ENCODE measurements around the gene SAMD4A. TPM values are rescaled to one million over a fixed set of nuclear protein-coding genes. Genes with fewer than 3 reads are reported as not detected.
A peak's percentile ranks its signal among the peaks of the same experiment; 100 is the strongest.

Gene SAMD4A
- total and polyA plus RNA-seq, 11 donors, result 45.0 to 247 (median 138) TPM

DNA sequence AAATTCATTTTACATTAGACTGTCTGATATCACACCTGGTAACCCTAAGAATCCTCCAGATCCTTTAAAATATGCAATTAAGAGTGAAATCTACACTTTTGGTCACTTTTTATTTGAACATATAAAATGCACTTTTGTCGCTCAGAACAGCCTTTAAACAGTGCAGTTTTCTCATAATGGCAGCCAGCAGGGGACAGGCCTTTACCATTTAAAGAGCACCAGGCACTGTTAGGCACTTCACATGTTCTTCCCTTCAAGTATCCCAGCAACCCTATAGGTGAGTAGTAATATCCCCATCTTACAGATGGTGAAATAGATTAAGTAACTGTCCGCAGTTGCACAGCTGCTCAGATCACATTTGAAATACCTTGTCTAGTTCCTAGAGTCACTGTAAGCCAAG, 11.3 kb upstream of the SAMD4A start:
- DNase-seq (no peak), ATAC-seq (no peak)
- no peaks in the 10 kb centered on the region for H3K27me3 ChIP-seq
- 91 to 100% (median 94%) methylated on average over 2 of the region's 2 CpGs for WGBS, 4 donors
- H3K4me3 ChIP-seq, result no peak overlapping the region
- H3K9me3 ChIP-seq, result no peaks in the 10 kb centered on the region
- TF ChIP-seq POLR2A (IDR thresholded peaks at IDR 0.05), result no peak
- TF ChIP-seq, protein P1, sequence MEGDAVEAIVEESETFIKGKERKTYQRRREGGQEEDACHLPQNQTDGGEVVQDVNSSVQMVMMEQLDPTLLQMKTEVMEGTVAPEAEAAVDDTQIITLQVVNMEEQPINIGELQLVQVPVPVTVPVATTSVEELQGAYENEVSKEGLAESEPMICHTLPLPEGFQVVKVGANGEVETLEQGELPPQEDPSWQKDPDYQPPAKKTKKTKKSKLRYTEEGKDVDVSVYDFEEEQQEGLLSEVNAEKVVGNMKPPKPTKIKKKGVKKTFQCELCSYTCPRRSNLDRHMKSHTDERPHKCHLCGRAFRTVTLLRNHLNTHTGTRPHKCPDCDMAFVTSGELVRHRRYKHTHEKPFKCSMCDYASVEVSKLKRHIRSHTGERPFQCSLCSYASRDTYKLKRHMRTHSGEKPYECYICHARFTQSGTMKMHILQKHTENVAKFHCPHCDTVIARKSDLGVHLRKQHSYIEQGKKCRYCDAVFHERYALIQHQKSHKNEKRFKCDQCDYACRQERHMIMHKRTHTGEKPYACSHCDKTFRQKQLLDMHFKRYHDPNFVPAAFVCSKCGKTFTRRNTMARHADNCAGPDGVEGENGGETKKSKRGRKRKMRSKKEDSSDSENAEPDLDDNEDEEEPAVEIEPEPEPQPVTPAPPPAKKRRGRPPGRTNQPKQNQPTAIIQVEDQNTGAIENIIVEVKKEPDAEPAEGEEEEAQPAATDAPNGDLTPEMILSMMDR (IDR thresholded peaks at IDR 0.05), result no peak
- intact Hi-C loops (cut with DNase I), result no loop called here
- peaks cover 0 to 6% (median 0%) of the 10 kb centered on the region in 12 donors for H3K4me1 ChIP-seq
- no peak overlapping the region for H3K27ac ChIP-seq
- H3K36me3 ChIP-seq, result no peaks in the 10 kb centered on the region

DNA sequence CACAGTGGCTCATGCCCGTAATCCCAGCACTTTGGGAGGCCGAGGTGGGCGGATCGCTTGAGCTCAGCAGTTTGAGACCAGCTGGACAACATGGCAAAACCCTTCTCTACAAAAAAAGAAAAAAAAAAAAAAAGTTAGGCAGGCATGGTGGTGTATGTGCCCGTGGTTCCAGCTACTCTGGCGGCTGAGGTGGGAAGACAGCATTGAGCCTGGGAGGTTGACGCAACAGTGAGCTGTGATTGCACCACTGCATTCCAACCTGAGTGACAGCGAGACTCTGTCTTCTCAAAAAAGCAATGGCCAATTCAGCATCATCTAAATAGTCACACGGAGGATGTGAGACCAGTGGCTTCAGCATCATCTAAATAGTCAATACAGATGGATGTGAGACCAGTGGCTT, 10.4 kb upstream of the SAMD4A start:
- TF ChIP-seq, protein P1 (IDR thresholded peaks at IDR 0.05), result no peak
- no peak for TF ChIP-seq POLR2A (IDR thresholded peaks at IDR 0.05)
- Histone ChIP-seq H3K27ac (no peak overlapping the region), H3K9me3 (no peaks in the 10 kb centered on the region), H3K4me3 (no peak overlapping the region), H3K4me1 (peaks cover 0 to 6% (median 0%) of the 10 kb centered on the region in 12 donors), H3K36me3 (no peaks in the 10 kb centered on the region), H3K27me3 (no peaks in the 10 kb centered on the region)
- DNase-seq, result no peak
- ATAC-seq, result no peak
- 88 to 94% (median 91%) methylated on average over 9 of the region's 9 CpGs for WGBS, 4 donors
- intact Hi-C loops (cut with DNase I), result no loop called here

DNA sequence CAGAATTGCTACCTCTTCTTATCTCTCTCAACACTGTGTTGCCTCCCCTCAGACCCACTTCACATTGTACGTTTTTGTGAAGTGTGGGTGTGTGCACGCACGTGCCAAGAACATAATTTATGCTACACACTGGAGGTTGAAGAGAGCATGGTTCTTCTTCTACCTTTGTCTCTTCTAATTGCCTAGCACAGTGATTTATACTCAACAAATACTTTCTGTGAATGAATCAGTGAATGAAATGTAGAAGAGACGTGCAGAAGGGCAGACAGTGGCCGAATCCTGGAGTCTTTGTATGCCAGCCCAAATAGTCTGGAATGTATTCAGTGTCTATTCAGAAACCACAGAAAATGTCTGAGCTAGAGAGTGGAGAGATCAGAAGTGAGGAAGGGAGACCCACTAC, 4.6 kb upstream of the SAMD4A start:
- Histone ChIP-seq H3K36me3 (no peaks in the 10 kb centered on the region), H3K27me3 (no peaks in the 10 kb centered on the region), H3K4me1 (peaks cover 0 to 17% (median 9%) of the 10 kb centered on the region in 12 donors), H3K4me3 (no peak overlapping the region), H3K27ac (no peak overlapping the region), H3K9me3 (no peaks in the 10 kb centered on the region)
- DNase-seq, result no peak
- ATAC-seq, result no peak
- TF ChIP-seq, protein P1 (IDR thresholded peaks at IDR 0.05), result no peak
- TF ChIP-seq POLR2A (IDR thresholded peaks at IDR 0.05), result no peak
- intact Hi-C loops (cut with DNase I), result loop anchor here in 7 of 10 donors (2.0 to 10.0 kb wide), 5 partner anchors 242 to 422 kb away; no protein-coding TSS in a partner anchor
- WGBS, 4 donors, result 41 to 46% (median 42%) methylated on average over 5 of the region's 5 CpGs

DNA sequence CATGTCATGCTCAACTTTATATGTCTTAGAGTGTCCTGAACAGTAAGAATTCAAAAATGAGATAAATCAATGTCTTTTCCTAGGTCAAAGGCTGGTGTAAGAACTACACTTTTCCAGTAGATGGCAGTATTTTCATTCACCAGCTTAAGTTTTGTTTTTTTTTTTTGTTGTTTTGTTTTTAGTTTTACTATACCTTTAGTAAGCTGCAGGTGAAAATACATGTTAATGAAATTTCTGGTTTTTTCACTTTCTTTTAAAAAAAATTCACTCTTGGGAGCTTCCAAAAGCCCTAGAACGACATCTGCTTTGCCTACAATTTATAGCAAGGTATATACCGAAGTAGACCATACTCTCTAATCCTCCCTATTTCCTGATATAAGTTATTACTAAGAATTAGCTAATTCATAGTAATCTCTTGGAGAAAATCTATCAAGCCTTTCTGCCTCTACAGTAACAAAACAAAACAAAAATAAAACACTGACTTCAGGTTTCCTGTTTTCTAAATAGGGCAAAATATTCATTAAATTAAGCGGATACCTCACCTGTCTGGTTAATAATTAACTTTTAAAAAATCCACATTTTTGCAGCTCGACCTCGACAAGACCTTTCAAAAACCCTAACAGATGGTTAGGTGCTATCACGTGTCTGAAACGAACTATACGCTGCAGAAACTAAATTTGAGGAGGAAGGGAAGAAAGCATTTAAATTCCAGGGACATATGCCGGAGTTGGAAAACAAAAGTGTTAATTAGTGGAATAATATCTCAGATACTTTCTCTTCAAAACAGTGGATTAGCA, 2.7 kb upstream of the SAMD4A start:
- Histone ChIP-seq H3K4me3 (peak overlapping the region in 11 of 12 donors; percentile 58 to 91 (median 76)), H3K9me3 (no peaks in the 10 kb centered on the region), H3K36me3 (no peaks in the 10 kb centered on the region), H3K4me1 (peaks cover 0 to 32% (median 17%) of the 10 kb centered on the region in 12 donors), H3K27ac (peak overlapping the region; percentile 90 to 100 (median 99)), H3K27me3 (no peaks in the 10 kb centered on the region)
- intact Hi-C loops (cut with DNase I), result loop anchor here (1.0 to 10.0 kb wide), 13 partner anchors 127 to 421 kb away; no protein-coding TSS in a partner anchor
- ATAC-seq, result no peak
- TF ChIP-seq POLR2A (IDR thresholded peaks at IDR 0.05), result no peak
- TF ChIP-seq, protein P1 (IDR thresholded peaks at IDR 0.05), result peak; percentile 78 to 95 (median 86)
- WGBS, 4 donors, result 7 to 11% (median 10%) methylated on average over 9 of the region's 9 CpGs
- no peak for DNase-seq
